Neural progenitor cell (in vitro differentiated cells): ENCODE data around the gene IFT74.

Experiments
- EZH2 ChIP-seq: fragments of 200-600 bp; sonication (generic); IDR thresholded peaks from 2 replicates; pipeline ENCODE4 v1.6.1; 2017; ENCODE audit warnings: antibody characterized with exemption, mild to moderate bottlenecking, moderate library complexity
- EZH2phosphoT487 ChIP-seq: fragments of 200-600 bp; sonication (generic); IDR thresholded peaks from 2 replicates; pipeline ENCODE4 v1.6.1; 2017; ENCODE audit warnings: antibody characterized with exemption
- TF ChIP-seq, protein P1 (sequence below): fragments of 200-600 bp; sonication (generic); IDR thresholded peaks from 2 replicates; pipeline ENCODE4 v1.5.1; 2017; ENCODE audit warnings: antibody characterized with exemption, mild to moderate bottlenecking

DNA sequence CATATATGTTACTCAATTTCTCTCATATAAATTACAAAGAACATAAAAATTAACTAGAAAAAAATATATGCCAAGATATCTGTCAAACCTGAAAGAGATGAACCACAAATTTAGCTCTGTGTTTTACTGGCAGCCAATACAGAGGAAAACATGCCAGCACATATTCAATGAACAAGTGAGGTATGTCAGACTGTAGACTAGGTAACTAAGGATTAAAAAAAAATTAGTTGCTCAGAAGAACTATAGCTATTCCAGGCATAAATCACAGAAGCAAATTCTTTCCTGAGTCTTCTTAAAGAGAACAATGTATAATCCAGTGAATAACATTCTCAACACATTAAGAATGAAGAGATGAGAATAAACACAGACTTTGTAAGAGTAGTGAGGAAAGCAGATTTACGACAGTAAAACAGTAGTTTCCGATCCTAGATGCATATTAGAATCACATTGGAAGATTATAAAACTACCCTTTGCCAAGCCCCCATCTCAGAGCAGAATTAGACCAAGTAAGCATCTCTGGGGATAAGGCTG lies 43.0 kb upstream of the IFT74 start:
- TF ChIP-seq, protein P1, sequence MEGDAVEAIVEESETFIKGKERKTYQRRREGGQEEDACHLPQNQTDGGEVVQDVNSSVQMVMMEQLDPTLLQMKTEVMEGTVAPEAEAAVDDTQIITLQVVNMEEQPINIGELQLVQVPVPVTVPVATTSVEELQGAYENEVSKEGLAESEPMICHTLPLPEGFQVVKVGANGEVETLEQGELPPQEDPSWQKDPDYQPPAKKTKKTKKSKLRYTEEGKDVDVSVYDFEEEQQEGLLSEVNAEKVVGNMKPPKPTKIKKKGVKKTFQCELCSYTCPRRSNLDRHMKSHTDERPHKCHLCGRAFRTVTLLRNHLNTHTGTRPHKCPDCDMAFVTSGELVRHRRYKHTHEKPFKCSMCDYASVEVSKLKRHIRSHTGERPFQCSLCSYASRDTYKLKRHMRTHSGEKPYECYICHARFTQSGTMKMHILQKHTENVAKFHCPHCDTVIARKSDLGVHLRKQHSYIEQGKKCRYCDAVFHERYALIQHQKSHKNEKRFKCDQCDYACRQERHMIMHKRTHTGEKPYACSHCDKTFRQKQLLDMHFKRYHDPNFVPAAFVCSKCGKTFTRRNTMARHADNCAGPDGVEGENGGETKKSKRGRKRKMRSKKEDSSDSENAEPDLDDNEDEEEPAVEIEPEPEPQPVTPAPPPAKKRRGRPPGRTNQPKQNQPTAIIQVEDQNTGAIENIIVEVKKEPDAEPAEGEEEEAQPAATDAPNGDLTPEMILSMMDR: no peak
- TF ChIP-seq EZH2: no peak
- TF ChIP-seq EZH2phosphoT487: no peak
